ENCODE results near the gene SNX5. TPM values are rescaled to one million over a fixed set of nuclear protein-coding genes. Genes with fewer than 3 reads are reported as not detected.

The SNX5 gene
- total and polyA plus RNA-seq, 2 of the 13 experiments (the other 11 are each of a cell fraction or from before 2014, with no cell fraction given): 664 to 1,040 TPM

DNA sequence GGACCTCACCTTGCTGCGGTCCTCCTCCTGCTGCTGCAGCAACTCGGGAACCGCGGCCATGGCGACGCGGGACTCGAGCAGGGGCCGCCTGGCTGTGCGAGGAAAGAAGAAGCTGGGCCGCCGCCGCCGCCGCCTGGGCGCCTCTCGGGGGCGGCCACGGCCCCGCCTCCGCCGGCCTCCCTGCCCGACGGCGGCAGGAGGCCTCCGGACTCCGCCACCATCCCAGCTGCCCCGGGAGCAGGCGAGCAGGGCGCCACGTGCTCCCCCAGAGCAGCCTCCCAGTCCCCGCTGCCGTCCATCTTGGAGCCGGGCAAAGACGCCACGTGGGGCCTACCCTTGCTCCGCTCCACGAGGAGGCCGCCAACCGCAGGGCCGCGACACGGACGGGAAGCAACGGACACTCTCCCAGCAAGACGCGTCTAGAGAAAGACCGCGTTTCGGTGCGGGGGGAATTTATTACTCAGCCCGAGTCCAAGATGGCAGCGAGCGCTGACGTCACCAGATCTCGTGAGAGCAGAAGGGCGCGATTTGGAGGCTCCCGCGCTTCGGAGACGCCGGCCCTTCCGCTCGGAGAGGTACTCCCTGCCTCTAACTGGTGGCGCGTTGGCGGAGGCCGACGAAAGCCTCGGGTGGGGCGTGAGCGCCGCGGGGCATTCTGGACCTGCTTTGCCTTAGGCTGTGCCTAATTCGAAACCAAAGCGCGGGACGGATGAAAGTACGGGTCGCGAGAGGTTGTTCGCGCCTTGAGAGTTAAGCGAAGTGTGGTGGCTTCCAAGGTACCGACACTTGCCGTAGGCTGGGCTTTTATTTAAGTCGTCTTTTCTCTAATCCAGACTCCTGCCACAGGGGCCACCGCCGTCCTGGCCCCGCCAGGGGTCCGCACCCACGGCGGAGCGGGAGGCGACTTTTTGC lies at the start of gene SNX5, which contains the start of gene MGME1 (continued):
- TF ChIP-seq, protein P1, sequence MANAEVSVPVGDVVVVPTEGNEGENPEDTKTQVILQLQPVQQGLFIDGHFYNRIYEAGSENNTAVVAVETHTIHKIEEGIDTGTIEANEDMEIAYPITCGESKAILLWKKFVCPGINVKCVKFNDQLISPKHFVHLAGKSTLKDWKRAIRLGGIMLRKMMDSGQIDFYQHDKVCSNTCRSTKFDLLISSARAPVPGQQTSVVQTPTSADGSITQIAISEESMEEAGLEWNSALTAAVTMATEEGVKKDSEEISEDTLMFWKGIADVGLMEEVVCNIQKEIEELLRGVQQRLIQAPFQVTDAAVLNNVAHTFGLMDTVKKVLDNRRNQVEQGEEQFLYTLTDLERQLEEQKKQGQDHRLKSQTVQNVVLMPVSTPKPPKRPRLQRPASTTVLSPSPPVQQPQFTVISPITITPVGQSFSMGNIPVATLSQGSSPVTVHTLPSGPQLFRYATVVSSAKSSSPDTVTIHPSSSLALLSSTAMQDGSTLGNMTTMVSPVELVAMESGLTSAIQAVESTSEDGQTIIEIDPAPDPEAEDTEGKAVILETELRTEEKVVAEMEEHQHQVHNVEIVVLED (CRISPR knock-in tag; IDR thresholded peaks at IDR 0.05; ENCODE audit: borderline replicate concordance): peak; percentile 95
- peak; percentile 98 for TF ChIP-seq PHF5A (CRISPR knock-in tag; IDR thresholded peaks at IDR 0.05; ENCODE audit: low read depth, unreplicated experiment)
- TF ChIP-seq SMAD3 (CRISPR knock-in tag; IDR thresholded peaks at IDR 0.05): peak; percentile 91
- TF ChIP-seq ZNF512B (CRISPR knock-in tag; IDR thresholded peaks at IDR 0.05; ENCODE audit: borderline replicate concordance): no peak
- peak; percentile 85; the same call in 1 of the 2 replicates for TF ChIP-seq ZNF136 (CRISPR knock-in tag; IDR thresholded peaks at IDR 0.05; ENCODE audit: low read depth)
- 0 out of 2 replicates have a peak, but pooled peaks have one; percentile 43 for TF ChIP-seq KDM6A (CRISPR knock-in tag; IDR thresholded peaks at IDR 0.05; ENCODE audit: low read depth)
- peak; percentile 95; the same call in 1 of the 2 replicates for TF ChIP-seq MTF2 (CRISPR knock-in tag; IDR thresholded peaks at IDR 0.05; ENCODE audit: borderline replicate concordance)
- TF ChIP-seq NCOR1 (IDR thresholded peaks at IDR 0.05; ENCODE audit: borderline replicate concordance, low read length): peak; percentile 56; the same call in 1 of the 2 replicates
- peak; percentile 98 for TF ChIP-seq MEF2D (CRISPR knock-in tag; IDR thresholded peaks at IDR 0.05)
- TF ChIP-seq STAT6 (CRISPR knock-in tag; IDR thresholded peaks at IDR 0.05; ENCODE audit: borderline replicate concordance): peak; percentile 98; the same call in 1 of the 2 replicates
- peak; percentile 96 for TF ChIP-seq MIER3 (CRISPR knock-in tag; IDR thresholded peaks at IDR 0.05; ENCODE audit: borderline replicate concordance)
- TF ChIP-seq ZBTB37 (CRISPR knock-in tag; IDR thresholded peaks at IDR 0.05): peak; percentile 64
- TF ChIP-seq TCF12 (IDR thresholded peaks at IDR 0.05): no peak
- TF ChIP-seq TCF12 (CRISPR knock-in tag; IDR thresholded peaks at IDR 0.05): peak; percentile 84; the same call in 1 of the 2 replicates
- no peak for TF ChIP-seq ZKSCAN1 (IDR thresholded peaks at IDR 0.05; ENCODE audit: low read length)
- TF ChIP-seq ZNF280D (CRISPR knock-in tag; IDR thresholded peaks at IDR 0.05): peak; percentile 97
